GM18505 (cell line): Measurements from ENCODE around the gene OR51F2.
"Not testable (repeated sequence)": the region's sequence is repeated elsewhere in the genome, so short reads cannot be mapped to it uniquely, and the experiment has no call there.

Source experiments
- ATAC-seq: cut with Tn5 transposase; IDR thresholded peaks from one replicate; pipeline ENCODE4 v1.9.1; 2021; ENCODE audit not compliant: unreplicated experiment
- POLR2A ChIP-seq: IDR thresholded peaks from 4 replicates; pipeline ENCODE4 v1.6.1; 2011; ENCODE audit warnings: borderline replicate concordance; ENCODE audit not compliant: insufficient read depth, insufficient read length; ENCODE audit errors: extremely low read depth

Gene OR51F2

DNA sequence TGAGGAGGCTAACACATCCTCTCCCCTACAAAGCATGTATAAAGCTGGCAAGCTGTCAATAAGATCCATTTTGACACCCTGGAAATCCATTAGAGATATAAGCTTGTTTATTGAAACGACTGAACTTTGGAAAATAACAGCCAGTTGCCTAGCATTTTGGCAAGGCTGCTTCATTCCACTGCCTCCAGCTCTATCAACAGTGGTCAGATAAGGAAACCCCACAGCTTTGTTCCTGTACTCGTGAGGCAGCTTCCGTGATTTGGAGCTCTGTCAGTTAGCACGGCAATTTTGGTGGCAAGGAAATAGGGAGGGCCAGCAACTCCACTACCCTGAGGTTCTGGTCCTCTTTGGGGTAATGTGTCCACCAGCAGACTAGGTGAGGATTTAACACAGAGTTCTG lies 29.9 kb downstream of the OR51F2 start:
- TF ChIP-seq POLR2A = no peak
- ATAC-seq = no peak

DNA sequence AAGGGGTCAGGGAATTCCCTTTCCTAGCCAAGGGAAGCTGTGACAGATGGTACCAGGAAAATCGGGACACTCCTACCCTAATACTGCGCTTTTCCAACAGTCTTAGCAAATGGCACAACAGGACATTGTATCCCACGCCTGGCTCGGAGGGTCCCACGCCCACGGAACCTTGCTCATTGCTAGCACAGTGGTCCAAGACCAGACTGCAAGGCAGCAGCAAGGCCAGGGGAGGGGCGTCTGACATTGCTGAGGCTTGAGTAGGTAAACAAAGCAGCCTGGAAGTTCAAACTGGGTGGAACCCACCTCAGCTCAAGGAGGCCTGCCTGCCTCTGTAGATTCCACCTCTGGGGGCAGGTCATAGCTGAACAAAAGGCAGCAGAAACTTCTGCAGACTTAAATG lies 33.2 kb downstream of the OR51F2 start:
- ATAC-seq = not testable (repeated sequence)

- TF ChIP-seq POLR2A = no peak
- no peak for ATAC-seq
Measured at GRCh38 chr11:4862447-4863236, 41.5 kb downstream of the OR51F2 start.

DNA sequence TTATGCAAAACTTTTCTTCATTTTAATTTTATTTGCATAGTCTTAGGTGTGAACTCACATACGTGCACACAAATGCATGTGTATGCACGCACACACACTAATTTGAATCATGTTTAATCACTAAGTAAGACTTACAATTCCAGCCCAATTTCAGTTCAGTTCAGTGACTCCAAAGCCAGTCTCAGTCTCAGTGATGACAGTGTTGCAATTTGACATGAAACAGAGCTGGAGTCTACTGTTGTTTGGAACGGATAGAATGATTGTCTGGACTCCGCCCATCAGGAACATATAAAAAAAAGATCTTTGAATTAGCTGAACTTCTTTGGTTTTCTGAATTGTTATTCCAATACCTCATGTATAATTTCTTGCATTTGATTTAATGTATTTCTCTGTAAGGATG lies 42.8 kb downstream of the OR51F2 start:
- no peak for ATAC-seq
- no peak for TF ChIP-seq POLR2A

DNA sequence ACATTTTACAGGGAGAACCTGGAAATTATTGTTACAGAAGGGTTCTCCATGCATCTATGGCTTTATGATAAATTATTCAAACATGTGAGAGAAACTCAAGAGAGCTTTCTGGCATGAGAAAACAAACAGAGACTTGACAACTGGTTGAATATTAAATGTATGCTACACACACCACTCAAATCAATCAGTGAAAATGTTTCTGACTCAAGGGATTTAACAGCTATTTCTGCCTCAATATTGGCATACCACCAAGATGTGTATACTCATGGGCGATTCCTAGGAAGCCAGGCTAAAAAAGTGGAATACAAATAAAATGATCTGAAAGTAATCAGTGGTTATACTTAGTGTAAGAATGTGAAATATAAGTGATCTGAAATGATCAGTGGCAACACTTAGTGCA lies 44.7 kb downstream of the OR51F2 start:
- no peak for ATAC-seq

More for the DNA sequence above, 44.7 kb downstream of the OR51F2 start:
- no peak for TF ChIP-seq POLR2A
